ENCODE measurements around the gene CCT7.
A peak's percentile ranks its signal among the peaks of the same experiment; 100 is the strongest.

The CCT7 gene

GRCh38 chr2:73266061-73266901, 32.2 kb downstream of the CCT7 start:
- no peak for DNase-seq (ENCODE audit: low read depth in 2 of 2, low spot score in 1 of 2)

- DNase-seq (ENCODE audit: low read depth in 2 of 2, low spot score in 1 of 2) = no peak
Observed at GRCh38 chr2:73267008-73267407, 32.9 kb downstream of the CCT7 start.

GRCh38 chr2:73268366-73268829, 34.3 kb downstream of the CCT7 start:
- no peak for DNase-seq (ENCODE audit: low read depth in 2 of 2, low spot score in 1 of 2)

- peak; percentile 46 to 47 for DNase-seq (ENCODE audit: low read depth in 2 of 2, low spot score in 1 of 2)
Observed at GRCh38 chr2:73268830-73269685, 35.0 kb downstream of the CCT7 start.

- no peak for DNase-seq (ENCODE audit: low read depth in 2 of 2, low spot score in 1 of 2)
Observed at GRCh38 chr2:73269686-73270465, 35.8 kb downstream of the CCT7 start.

GRCh38 chr2:73272270-73272669, 38.2 kb downstream of the CCT7 start:
- DNase-seq (ENCODE audit: low read depth in 2 of 2, low spot score in 1 of 2) = no peak

- DNase-seq (ENCODE audit: low read depth in 2 of 2, low spot score in 1 of 2) = no peak
Observed at GRCh38 chr2:73279852-73280251, 45.7 kb downstream of the CCT7 start.

- no peak for DNase-seq (ENCODE audit: low read depth in 2 of 2, low spot score in 1 of 2)
Observed at GRCh38 chr2:73281244-73281643, 47.1 kb downstream of the CCT7 start.

GRCh38 chr2:73282924-73283544, 48.9 kb downstream of the CCT7 start:
- no peak for DNase-seq (ENCODE audit: low read depth in 2 of 2, low spot score in 1 of 2)

- DNase-seq (ENCODE audit: low read depth in 2 of 2, low spot score in 1 of 2) = no peak
Observed at GRCh38 chr2:73283545-73284295, 49.6 kb downstream of the CCT7 start.

- DNase-seq (ENCODE audit: low read depth in 2 of 2, low spot score in 1 of 2) = peak in 1 of 2 donors; percentile 52
Observed at GRCh38 chr2:73284296-73285158, 50.4 kb downstream of the CCT7 start, which contains the start of gene FBXO41. TSS of gene FBXO41 (minus strand) at chr2:73284478. CDS start at chr2:73269630, 14,848 bp downstream.

- no peak for DNase-seq (ENCODE audit: low read depth in 2 of 2, low spot score in 1 of 2)
Observed at GRCh38 chr2:73285159-73285739, 51.1 kb downstream of the CCT7 start.

GRCh38 chr2:73286134-73286655, 52.1 kb downstream of the CCT7 start:
- no peak for DNase-seq (ENCODE audit: low read depth in 2 of 2, low spot score in 1 of 2)

- no peak for DNase-seq (ENCODE audit: low read depth in 2 of 2, low spot score in 1 of 2)
Observed at GRCh38 chr2:73289304-73289703, 55.2 kb downstream of the CCT7 start.

- no peak for DNase-seq (ENCODE audit: low read depth in 2 of 2, low spot score in 1 of 2)
Observed at GRCh38 chr2:73290049-73290839, 56.1 kb downstream of the CCT7 start.

GRCh38 chr2:73291093-73291460, 57.0 kb downstream of the CCT7 start:
- no peak for DNase-seq (ENCODE audit: low read depth in 2 of 2, low spot score in 1 of 2)

GRCh38 chr2:73291461-73292315, 57.6 kb downstream of the CCT7 start:
- no peak for DNase-seq (ENCODE audit: low read depth in 2 of 2, low spot score in 1 of 2)

Measured in stimulated activated CD8-positive, alpha-beta memory T cell treated with anti-CD3 and anti-CD28 coated beads, Interleukin-4, amount 100 ng/mL, for 1 hour (primary cell).